H9 (cell line): ENCODE measurements around the gene PAQR4. TPM values are rescaled to one million over a fixed set of nuclear protein-coding genes. Genes with fewer than 3 reads are reported as not detected.

Experiments
- DNase-seq: peaks from one replicate; pipeline ENCODE4 v3.0.0-alpha.2; 2017
- H2AFZ ChIP-seq: one replicate; pipeline ENCODE4 v1.6.1; 2013; ENCODE audit warnings: mild to moderate bottlenecking, low read length, control low read depth, moderate library complexity
- H2AK5ac ChIP-seq: 2 replicates; pipeline ENCODE4 v1.6.1; 2013; ENCODE audit warnings: low read length, control low read depth, mixed read lengths; ENCODE audit not compliant: insufficient read length
- H2BK120ac ChIP-seq: one replicate; pipeline ENCODE4 v1.6.1; 2013; ENCODE audit warnings: low read depth, mild to moderate bottlenecking, low read length, control low read depth, inconsistent platforms; ENCODE audit not compliant: poor library complexity, severe bottlenecking
- H2BK12ac ChIP-seq: 2 replicates; pipeline ENCODE4 v1.6.1; 2013; ENCODE audit warnings: low read length, control low read depth, mixed read lengths, low read depth; ENCODE audit not compliant: insufficient read length
- H2BK15ac ChIP-seq: 2 replicates; pipeline ENCODE4 v1.6.1; 2013; ENCODE audit warnings: low read depth, low read length, control low read depth
- H2BK20ac ChIP-seq: one replicate; pipeline ENCODE4 v1.6.1; 2013; ENCODE audit warnings: low read depth, mild to moderate bottlenecking, low read length, control low read depth, inconsistent platforms; ENCODE audit not compliant: poor library complexity, severe bottlenecking
- H2BK5ac ChIP-seq: 2 replicates; pipeline ENCODE4 v1.6.1; 2013; ENCODE audit warnings: low read length, control low read depth, mixed read lengths; ENCODE audit not compliant: insufficient read length
- H3K14ac ChIP-seq: 2 replicates; pipeline ENCODE4 v1.6.1; 2013; ENCODE audit warnings: low read length, control low read depth; ENCODE audit not compliant: insufficient read depth
- H3K18ac ChIP-seq: 2 replicates; pipeline ENCODE4 v1.6.1; 2013; ENCODE audit warnings: low read depth, mild to moderate bottlenecking, mixed read lengths, low read length, control low read depth; ENCODE audit not compliant: insufficient read length
- H3K23ac ChIP-seq: 2 replicates; pipeline ENCODE4 v1.6.1; 2013; ENCODE audit warnings: low read length, control low read depth, mixed read lengths, low read depth; ENCODE audit not compliant: insufficient read length
- H3K23me2 ChIP-seq: 2 replicates; pipeline ENCODE4 v1.6.1; 2013; ENCODE audit warnings: low read depth, mild to moderate bottlenecking, mixed read lengths, low read length, control low read depth; ENCODE audit not compliant: insufficient read length, poor library complexity, severe bottlenecking
- H3K27ac ChIP-seq: 2 replicates; pipeline ENCODE4 v1.5.1; 2013; ENCODE audit warnings: low read length, control low read depth, mixed read lengths, low read depth; ENCODE audit not compliant: insufficient read length
- H3K27me3 ChIP-seq: 2 replicates; pipeline ENCODE4 v1.6.1; 2013; ENCODE audit warnings: low read length, control low read depth, inconsistent platforms; ENCODE audit not compliant: insufficient read depth
- H3K4ac ChIP-seq: 2 replicates; pipeline ENCODE4 v1.6.1; 2013; ENCODE audit warnings: low read depth, mild to moderate bottlenecking, control low read depth, inconsistent platforms, low read length, moderate library complexity
- H3K4me1 ChIP-seq: 2 replicates; pipeline ENCODE4 v1.6.1; 2013; ENCODE audit warnings: low read length, control low read depth, inconsistent platforms; ENCODE audit not compliant: insufficient read depth
- H3K4me2 ChIP-seq: 2 replicates; pipeline ENCODE4 v1.6.1; 2013; ENCODE audit warnings: low read length, control low read depth, mixed read lengths; ENCODE audit not compliant: insufficient read length, insufficient read depth
- H3K56ac ChIP-seq: 2 replicates; pipeline ENCODE4 v1.6.1; 2013; ENCODE audit warnings: low read depth, mild to moderate bottlenecking, mixed read lengths, low read length, control low read depth; ENCODE audit not compliant: insufficient read length
- H3K79me1 ChIP-seq: 2 replicates; pipeline ENCODE4 v1.6.1; 2013; ENCODE audit warnings: low read depth, mild to moderate bottlenecking, moderate library complexity, low read length, control low read depth, inconsistent platforms; ENCODE audit not compliant: insufficient read depth, poor library complexity, severe bottlenecking
- H3K79me2 ChIP-seq: 2 replicates; pipeline ENCODE4 v1.6.1; 2013; ENCODE audit warnings: low read length, control low read depth, inconsistent platforms; ENCODE audit not compliant: insufficient read depth
- H3K9ac ChIP-seq: 2 replicates; pipeline ENCODE4 v1.6.1; 2013; ENCODE audit warnings: low read length, control low read depth, mixed read lengths; ENCODE audit not compliant: insufficient read length; ENCODE audit errors: extremely low read depth
- H3K9me3 ChIP-seq: one replicate; pipeline ENCODE4 v1.6.1; 2013; ENCODE audit warnings: low read depth, low read length, inconsistent platforms; ENCODE audit not compliant: control insufficient read depth
- H3T11ph ChIP-seq: one replicate; pipeline ENCODE4 v1.6.1; 2013; ENCODE audit warnings: mild to moderate bottlenecking, low read length, control low read depth, inconsistent platforms
- H4K20me1 ChIP-seq: one replicate; pipeline ENCODE4 v1.6.1; 2013; ENCODE audit not compliant: control insufficient read depth, insufficient read length, insufficient read depth
- H4K5ac ChIP-seq: 2 replicates; pipeline ENCODE4 v1.6.1; 2013; ENCODE audit warnings: low read depth, mild to moderate bottlenecking, mixed read lengths, low read length, control low read depth; ENCODE audit not compliant: insufficient read length
- H4K8ac ChIP-seq: replicated peaks from 2 replicates; pipeline ENCODE4 v1.6.1; 2013; ENCODE audit warnings: low read length, control low read depth, mixed read lengths, low read depth; ENCODE audit not compliant: insufficient read length
- H4K91ac ChIP-seq: 2 replicates; pipeline ENCODE4 v1.6.1; 2013; ENCODE audit warnings: low read depth, mild to moderate bottlenecking, moderate library complexity, mixed read lengths, low read length, control low read depth; ENCODE audit not compliant: insufficient read length
- H3K27ac Mint-ChIP-seq, 3 experiments: 2 replicates in 2 of 3; 3 replicates in 1 of 3; pipeline ENCODE4 v1.8.0; 2020 to 2021; ENCODE audit warnings: mixed read lengths in 3 of 3, mild to moderate bottlenecking in 1 of 3, moderate library complexity in 1 of 3
- H3K27me3 Mint-ChIP-seq: 2 replicates; pipeline ENCODE4 v1.8.0; 2021; ENCODE audit warnings: low read depth, mild to moderate bottlenecking, moderate library complexity, mixed read lengths
- H3K36me3 Mint-ChIP-seq, 3 experiments: 2 replicates in 2 of 3; 3 replicates in 1 of 3; pipeline ENCODE4 v1.8.0; 2020 to 2021; ENCODE audit warnings: low read depth in 3 of 3, mixed read lengths in 3 of 3; ENCODE audit not compliant: insufficient read depth in 1 of 3
- H3K4me1 Mint-ChIP-seq, 2 experiments: 2 replicates each; pipeline ENCODE4 v1.8.0; 2020; ENCODE audit warnings: mixed read lengths in 2 of 2
- H3K4me3 Mint-ChIP-seq, 2 experiments: 2 replicates in 1 of 2; 3 replicates in 1 of 2; pipeline ENCODE4 v1.8.0; 2020 to 2021; ENCODE audit warnings: mild to moderate bottlenecking in 2 of 2, mixed read lengths in 2 of 2, moderate library complexity in 1 of 2
- H3K9me3 Mint-ChIP-seq, 2 experiments: 2 replicates in 1 of 2; 3 replicates in 1 of 2; pipeline ENCODE4 v1.8.0; 2020; ENCODE audit warnings: mild to moderate bottlenecking in 2 of 2, mixed read lengths in 2 of 2, moderate library complexity in 1 of 2
- WGBS: extraction: QIAGEN DNeasy Blood & Tissue Kit; methylation state at CpG from one replicate; pipeline ENCODE4 v1.1.7; 2013; ENCODE audit warnings: missing lambda C conversion rate, low lambda C conversion rate, mixed read lengths; ENCODE audit not compliant: insufficient read length; ENCODE audit errors: extremely low coverage; 5-methylcytosine and 5-hydroxymethylcytosine counted together
- total RNA-seq: library from RNA; stranded (reverse); gene quantifications from 2 replicates; pipeline ENCODE4 v1.2.1, GENCODE V29; 2021
- TF ChIP-seq, protein P1 (sequence below): fragments of 200-600 bp; sonication (generic); conservative IDR thresholded peaks from 3 replicates; pipeline ENCODE4 v1.8.0; 2021; ENCODE audit warnings: antibody characterized with exemption, mild to moderate bottlenecking

PAQR4 gene
- total RNA-seq, 1 experiment from 2014 or later, result 32.1 TPM

DNA sequence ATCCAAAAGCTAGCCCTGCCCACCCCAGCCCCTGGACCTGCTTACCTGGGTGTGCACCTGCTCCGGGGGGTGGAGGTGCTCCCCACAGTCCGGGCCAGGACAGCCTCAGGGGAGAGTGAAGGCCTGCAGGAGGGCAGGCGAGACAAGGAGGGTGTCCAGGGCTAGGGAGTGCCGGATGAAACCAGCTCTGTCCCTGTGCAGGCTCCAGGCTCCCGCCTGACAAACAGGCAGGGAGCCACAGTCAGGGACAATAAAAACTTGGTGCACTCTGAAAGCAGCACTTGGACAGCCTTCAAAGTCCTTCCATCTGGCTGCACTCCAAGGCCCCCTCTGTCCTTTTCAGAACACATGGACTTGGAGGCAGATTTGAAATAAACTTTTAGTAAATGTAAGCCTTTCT, 3.9 kb downstream of the PAQR4 start:
- no peak overlapping the region for H3K4me3 Mint-ChIP-seq
- H3K27me3 Mint-ChIP-seq, result peaks cover 6% of the 10 kb centered on the region
- no CpG with 5 or more reads among the region's 5 CpGs for WGBS
- H3K9ac ChIP-seq, result no peak overlapping the region
- no peak overlapping the region for H4K91ac ChIP-seq
- H2BK120ac ChIP-seq, result no peak overlapping the region
- H3K4me1 ChIP-seq, result no peaks in the 10 kb centered on the region
- no peak overlapping the region for H2BK5ac ChIP-seq
- no peak overlapping the region for H4K5ac ChIP-seq
- no peak overlapping the region for H3K27ac Mint-ChIP-seq
- H3K79me2 ChIP-seq, result no peaks in the 10 kb centered on the region
- no peaks in the 10 kb centered on the region for H3K27me3 ChIP-seq
- no peak overlapping the region for H2AK5ac ChIP-seq
- H3K27ac ChIP-seq, result no peak overlapping the region
- H3K4ac ChIP-seq, result no peak overlapping the region
- no peak overlapping the region for H2BK15ac ChIP-seq
- H3K4me2 ChIP-seq, result no peak overlapping the region
- H2BK12ac ChIP-seq, result no peak overlapping the region
- peaks cover 9 to 46% (median 39%) of the 10 kb centered on the region in 3 experiments; a peak in 6 of 7 replicates for H3K36me3 Mint-ChIP-seq
- H3K9me3 ChIP-seq, result no peaks in the 10 kb centered on the region
- no peaks in the 10 kb centered on the region for H3K9me3 Mint-ChIP-seq
- no peak overlapping the region for H3K14ac ChIP-seq
- TF ChIP-seq, protein P1, sequence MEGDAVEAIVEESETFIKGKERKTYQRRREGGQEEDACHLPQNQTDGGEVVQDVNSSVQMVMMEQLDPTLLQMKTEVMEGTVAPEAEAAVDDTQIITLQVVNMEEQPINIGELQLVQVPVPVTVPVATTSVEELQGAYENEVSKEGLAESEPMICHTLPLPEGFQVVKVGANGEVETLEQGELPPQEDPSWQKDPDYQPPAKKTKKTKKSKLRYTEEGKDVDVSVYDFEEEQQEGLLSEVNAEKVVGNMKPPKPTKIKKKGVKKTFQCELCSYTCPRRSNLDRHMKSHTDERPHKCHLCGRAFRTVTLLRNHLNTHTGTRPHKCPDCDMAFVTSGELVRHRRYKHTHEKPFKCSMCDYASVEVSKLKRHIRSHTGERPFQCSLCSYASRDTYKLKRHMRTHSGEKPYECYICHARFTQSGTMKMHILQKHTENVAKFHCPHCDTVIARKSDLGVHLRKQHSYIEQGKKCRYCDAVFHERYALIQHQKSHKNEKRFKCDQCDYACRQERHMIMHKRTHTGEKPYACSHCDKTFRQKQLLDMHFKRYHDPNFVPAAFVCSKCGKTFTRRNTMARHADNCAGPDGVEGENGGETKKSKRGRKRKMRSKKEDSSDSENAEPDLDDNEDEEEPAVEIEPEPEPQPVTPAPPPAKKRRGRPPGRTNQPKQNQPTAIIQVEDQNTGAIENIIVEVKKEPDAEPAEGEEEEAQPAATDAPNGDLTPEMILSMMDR, result no peak
- H3K79me1 ChIP-seq, result no peaks in the 10 kb centered on the region
- peaks cover 19 to 22% of the 10 kb centered on the region in 2 experiments for H3K4me1 Mint-ChIP-seq
- H2BK20ac ChIP-seq, result no peak overlapping the region
- no peak overlapping the region for H2AFZ ChIP-seq
- no peak for DNase-seq
- peaks cover 3% of the 10 kb centered on the region for H4K20me1 ChIP-seq
- H3K18ac ChIP-seq, result no peak overlapping the region
- peaks cover 6% of the 10 kb centered on the region for H3K23me2 ChIP-seq
- H3K56ac ChIP-seq, result no peak overlapping the region
- no peak overlapping the region for H4K8ac ChIP-seq
- no peak overlapping the region for H3T11ph ChIP-seq
- H3K23ac ChIP-seq, result no peak overlapping the region
